Stimulated activated CD4-positive, alpha-beta T cell treated with anti-CD3 and anti-CD28 coated beads, Interleukin-15, amount 100 ng/mL, for 1 hour (primary cell): ENCODE results near the gene TMPRSS11D.

Source experiments
- DNase-seq, 2 donors: peaks; one replicate each; pipeline ENCODE4 v3.0.0-alpha.2; 2020; ENCODE audit warnings: low read depth in 1 of 2, low spot score in 1 of 2

Gene TMPRSS11D

GRCh38 chr4:67883902-67884301 lies at the start of gene TMPRSS11D:
Gene TMPRSS11D, minus strand, starts transcription at chr4:67884002. Its CDS starts 69 bp downstream, at chr4:67883933.
- DNase-seq, result no peak

- no peak for DNase-seq
Observed at GRCh38 chr4:67933038-67933437, 49.2 kb upstream of the TMPRSS11D start.

- DNase-seq, result no peak
Observed at GRCh38 chr4:67931256-67931655, 47.5 kb upstream of the TMPRSS11D start.

- DNase-seq, result no peak
Observed at GRCh38 chr4:67929426-67929825, 45.6 kb upstream of the TMPRSS11D start.

GRCh38 chr4:67928546-67928945 lies 44.7 kb upstream of the TMPRSS11D start:
- DNase-seq, result no peak

GRCh38 chr4:67927251-67927650 lies 43.4 kb upstream of the TMPRSS11D start:
- no peak for DNase-seq

GRCh38 chr4:67926485-67926884 lies 42.7 kb upstream of the TMPRSS11D start:
- no peak for DNase-seq

- no peak for DNase-seq
Observed at GRCh38 chr4:67922697-67923096, 38.9 kb upstream of the TMPRSS11D start.

GRCh38 chr4:67918428-67918827 lies 34.6 kb upstream of the TMPRSS11D start:
- DNase-seq, result no peak

- no peak for DNase-seq
Observed at GRCh38 chr4:67915400-67915966, 31.7 kb upstream of the TMPRSS11D start.

- DNase-seq, result no peak
Observed at GRCh38 chr4:67912080-67912479, 28.3 kb upstream of the TMPRSS11D start.

GRCh38 chr4:67911638-67912037 lies 27.8 kb upstream of the TMPRSS11D start:
- no peak for DNase-seq

GRCh38 chr4:67911141-67911540 lies 27.3 kb upstream of the TMPRSS11D start:
- DNase-seq, result no peak

- no peak for DNase-seq
Observed at GRCh38 chr4:67910585-67910905, 26.7 kb upstream of the TMPRSS11D start.

- DNase-seq, result no peak
Observed at GRCh38 chr4:67909905-67910584, 26.2 kb upstream of the TMPRSS11D start.

- no peak for DNase-seq
Observed at GRCh38 chr4:67907650-67908049, 23.8 kb upstream of the TMPRSS11D start.

GRCh38 chr4:67899096-67899495 lies 15.3 kb upstream of the TMPRSS11D start:
- no peak for DNase-seq

- no peak for DNase-seq
Observed at GRCh38 chr4:67897686-67898085, 13.9 kb upstream of the TMPRSS11D start.

- DNase-seq, result no peak
Observed at GRCh38 chr4:67896421-67897065, 12.7 kb upstream of the TMPRSS11D start.

- no peak for DNase-seq
Observed at GRCh38 chr4:67894659-67895058, 10.9 kb upstream of the TMPRSS11D start.

GRCh38 chr4:67892905-67893304 lies 9.1 kb upstream of the TMPRSS11D start:
- no peak for DNase-seq

- DNase-seq, result no peak
Observed at GRCh38 chr4:67892253-67892652, 8.5 kb upstream of the TMPRSS11D start.

GRCh38 chr4:67891645-67892044 lies 7.8 kb upstream of the TMPRSS11D start:
- no peak for DNase-seq
